HG02885 (cell line): ENCODE data around the gene KRIT1.

Experiments
- ATAC-seq: cut with Tn5 transposase; IDR thresholded peaks from one replicate; pipeline ENCODE4 v1.9.1; 2021; ENCODE audit warnings: mild to moderate bottlenecking; ENCODE audit not compliant: unreplicated experiment, poor library complexity

Gene KRIT1

GRCh38 chr7:92158660-92159575, 86.8 kb downstream of the KRIT1 start:
- ATAC-seq: peak; percentile 62

GRCh38 chr7:92156990-92157389, 88.7 kb downstream of the KRIT1 start:
- ATAC-seq: no peak

GRCh38 chr7:92155108-92155739, 90.5 kb downstream of the KRIT1 start:
- ATAC-seq: no peak

GRCh38 chr7:92150450-92151017, 95.2 kb downstream of the KRIT1 start:
- no peak for ATAC-seq

- no peak for ATAC-seq
Measured at GRCh38 chr7:92149736-92150239, 95.9 kb downstream of the KRIT1 start.
